HG02938 (cell line): ENCODE results near the gene STMN3.
"Not testable (repeated sequence)": the region's sequence is repeated elsewhere in the genome, so short reads cannot be mapped to it uniquely, and the experiment has no call there.

Source experiments
- ATAC-seq: cut with Tn5 transposase; IDR thresholded peaks from one replicate; pipeline ENCODE4 v1.9.1; 2021; ENCODE audit warnings: mild to moderate bottlenecking, moderate library complexity; ENCODE audit not compliant: unreplicated experiment

STMN3 gene

GRCh38 chr20:63657937-63658748, 4.9 kb upstream of the STMN3 start, which contains the start of gene RTEL1:
Gene RTEL1 (plus strand): TSS chr20:63658312. CDS start chr20:63659403, 1,091 bp downstream.
- ATAC-seq = peak; percentile 76

GRCh38 chr20:63657260-63657936, 4.2 kb upstream of the STMN3 start:
- no peak for ATAC-seq

GRCh38 chr20:63656451-63656850, 3.2 kb upstream of the STMN3 start:
- ATAC-seq = no peak

- no peak for ATAC-seq
Observed at GRCh38 chr20:63655249-63655648, 2.0 kb upstream of the STMN3 start.

GRCh38 chr20:63653974-63654668, 897 bp upstream of the STMN3 start:
- ATAC-seq = no peak

GRCh38 chr20:63652192-63652980, 838 bp downstream of the STMN3 start:
- ATAC-seq = no peak

GRCh38 chr20:63651942-63652191, 1.4 kb downstream of the STMN3 start:
- no peak for ATAC-seq

- ATAC-seq = not testable (repeated sequence)
Observed at GRCh38 chr20:63650486-63650885, 2.7 kb downstream of the STMN3 start.

- no peak for ATAC-seq
Observed at GRCh38 chr20:63648895-63649589, 4.2 kb downstream of the STMN3 start.

GRCh38 chr20:63648190-63648589, 5.0 kb downstream of the STMN3 start:
- no peak for ATAC-seq

- no peak for ATAC-seq
Observed at GRCh38 chr20:63645218-63645617, 8.0 kb downstream of the STMN3 start.

- ATAC-seq = no peak
Observed at GRCh38 chr20:63643946-63644345, 9.3 kb downstream of the STMN3 start.

- ATAC-seq = no peak
Observed at GRCh38 chr20:63643499-63643898, 9.7 kb downstream of the STMN3 start.

- no peak for ATAC-seq
Observed at GRCh38 chr20:63642527-63643247, 10.5 kb downstream of the STMN3 start.

- peak; percentile 57 for ATAC-seq
Observed at GRCh38 chr20:63641792-63642523, 11.3 kb downstream of the STMN3 start.

GRCh38 chr20:63641146-63641791, 12.0 kb downstream of the STMN3 start:
- ATAC-seq = no peak

GRCh38 chr20:63640686-63641085, 12.5 kb downstream of the STMN3 start:
- ATAC-seq = not testable (repeated sequence)

GRCh38 chr20:63640086-63640485, 13.1 kb downstream of the STMN3 start:
- no peak for ATAC-seq
